ENCODE measurements around the gene MYO1D. TPM values are rescaled to one million over a fixed set of nuclear protein-coding genes. Genes with fewer than 3 reads are reported as not detected.
A peak's percentile ranks its signal among the peaks of the same experiment; 100 is the strongest.

The MYO1D gene
- total RNA-seq, 1 donor from 2014 or later, result 11.9 TPM

DNA sequence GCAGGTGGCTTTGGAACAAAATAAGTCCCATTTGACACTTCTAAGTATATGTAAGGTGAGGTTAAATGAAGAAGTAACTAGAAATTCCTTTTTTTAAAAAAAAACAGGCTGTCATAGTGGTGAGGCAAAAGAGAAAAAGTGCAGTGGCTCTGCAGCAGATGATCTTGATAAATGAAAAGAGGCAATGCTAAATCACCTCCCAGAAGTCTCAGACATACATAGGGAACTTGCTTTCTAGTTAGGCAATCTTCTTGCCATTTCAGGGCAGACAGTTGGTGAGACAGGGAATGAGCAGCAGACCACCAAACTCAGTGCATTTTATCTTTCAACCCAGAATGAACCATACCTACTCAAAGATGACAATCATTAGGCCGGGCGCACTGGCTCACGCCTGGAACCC is 90.8 kb downstream of the MYO1D start:
- no peak for TF ChIP-seq CTCF (conservative IDR thresholded peaks at IDR 0.05)
- H3K4me3 Mint-ChIP-seq, result no peak overlapping the region
- no peak overlapping the region for H3K27ac Mint-ChIP-seq (ENCODE audit: unreplicated experiment)
- H3K27me3 Mint-ChIP-seq (ENCODE audit: low read depth), result no peaks in the 10 kb centered on the region
- no peak for DNase-seq (ENCODE audit: low read depth, low spot score)
- no peaks in the 10 kb centered on the region for H3K4me1 Mint-ChIP-seq
- no peaks in the 10 kb centered on the region for H3K9me3 Mint-ChIP-seq
- H3K36me3 Mint-ChIP-seq (ENCODE audit: low read depth), result no peaks in the 10 kb centered on the region

DNA sequence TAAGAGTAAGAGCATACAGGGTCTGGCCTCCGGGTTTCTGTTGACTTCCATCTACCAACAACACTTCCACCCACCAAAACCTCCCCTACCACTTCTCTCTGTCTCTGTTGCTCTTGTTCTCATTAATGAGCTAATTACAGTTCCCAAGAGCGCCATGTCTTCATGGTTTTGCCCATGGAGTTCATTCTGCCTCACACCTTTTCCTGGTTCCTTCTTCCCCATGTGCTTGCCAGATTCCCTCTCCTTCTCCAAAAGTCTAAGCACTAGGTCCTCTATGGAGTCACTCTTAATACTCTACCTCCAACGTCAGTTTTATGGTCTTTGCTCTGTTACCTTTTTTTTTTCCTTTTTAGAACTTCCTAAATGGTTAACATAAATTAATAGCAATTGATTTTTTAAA is 92.8 kb downstream of the MYO1D start:
- no peaks in the 10 kb centered on the region for H3K36me3 Mint-ChIP-seq (ENCODE audit: low read depth)
- DNase-seq (ENCODE audit: low read depth, low spot score), result no peak
- TF ChIP-seq CTCF (conservative IDR thresholded peaks at IDR 0.05), result no peak
- no peaks in the 10 kb centered on the region for H3K27me3 Mint-ChIP-seq (ENCODE audit: low read depth)
- no peaks in the 10 kb centered on the region for H3K4me1 Mint-ChIP-seq
- H3K27ac Mint-ChIP-seq (ENCODE audit: unreplicated experiment), result no peak overlapping the region
- no peaks in the 10 kb centered on the region for H3K9me3 Mint-ChIP-seq
- no peak overlapping the region for H3K4me3 Mint-ChIP-seq

- Mint-ChIP-seq H3K4me3 (no peak overlapping the region), H3K36me3 (ENCODE audit: low read depth) (no peaks in the 10 kb centered on the region)
Measured at GRCh38 chr17:32783602-32784001, 93.3 kb downstream of the MYO1D start.

GRCh38 chr17:32780721-32781120 is 96.2 kb downstream of the MYO1D start:
- no peaks in the 10 kb centered on the region for H3K9me3 Mint-ChIP-seq
- no peak for DNase-seq (ENCODE audit: low read depth, low spot score)
- no peaks in the 10 kb centered on the region for H3K4me1 Mint-ChIP-seq
- no peaks in the 10 kb centered on the region for H3K36me3 Mint-ChIP-seq (ENCODE audit: low read depth)
- H3K4me3 Mint-ChIP-seq, result no peak overlapping the region
- H3K27ac Mint-ChIP-seq (ENCODE audit: unreplicated experiment), result no peak overlapping the region
- TF ChIP-seq CTCF (conservative IDR thresholded peaks at IDR 0.05), result no peak
- H3K27me3 Mint-ChIP-seq (ENCODE audit: low read depth), result no peaks in the 10 kb centered on the region

More at GRCh38 chr17:32783602-32784001, 93.3 kb downstream of the MYO1D start:
- no peaks in the 10 kb centered on the region for H3K27me3 Mint-ChIP-seq (ENCODE audit: low read depth)
- peak; percentile 96 for TF ChIP-seq CTCF (conservative IDR thresholded peaks at IDR 0.05)
- no peaks in the 10 kb centered on the region for H3K9me3 Mint-ChIP-seq
- H3K27ac Mint-ChIP-seq (ENCODE audit: unreplicated experiment), result no peak overlapping the region
- H3K4me1 Mint-ChIP-seq, result no peaks in the 10 kb centered on the region
- DNase-seq (ENCODE audit: low read depth, low spot score), result no peak

- no peak for DNase-seq (ENCODE audit: low read depth, low spot score)
- TF ChIP-seq CTCF (conservative IDR thresholded peaks at IDR 0.05), result no peak
- H3K4me3 Mint-ChIP-seq, result no peak overlapping the region
- no peak overlapping the region for H3K27ac Mint-ChIP-seq (ENCODE audit: unreplicated experiment)
- no peaks in the 10 kb centered on the region for H3K4me1 Mint-ChIP-seq
- H3K9me3 Mint-ChIP-seq, result no peaks in the 10 kb centered on the region
- H3K36me3 Mint-ChIP-seq (ENCODE audit: low read depth), result peaks cover 3% of the 10 kb centered on the region
- no peaks in the 10 kb centered on the region for H3K27me3 Mint-ChIP-seq (ENCODE audit: low read depth)
Measured at GRCh38 chr17:32777922-32778321, 99.0 kb downstream of the MYO1D start.

GRCh38 chr17:32777436-32777835 is 99.5 kb downstream of the MYO1D start:
- no peak overlapping the region for H3K27ac Mint-ChIP-seq (ENCODE audit: unreplicated experiment)
- no peaks in the 10 kb centered on the region for H3K9me3 Mint-ChIP-seq
- H3K27me3 Mint-ChIP-seq (ENCODE audit: low read depth), result no peaks in the 10 kb centered on the region
- H3K4me3 Mint-ChIP-seq, result no peak overlapping the region
- DNase-seq (ENCODE audit: low read depth, low spot score), result no peak
- peaks cover 3% of the 10 kb centered on the region for H3K36me3 Mint-ChIP-seq (ENCODE audit: low read depth)
- no peaks in the 10 kb centered on the region for H3K4me1 Mint-ChIP-seq
- TF ChIP-seq CTCF (conservative IDR thresholded peaks at IDR 0.05), result no peak
